ENCODE measurements around the gene ETFBKMT.
A peak's percentile ranks its signal among the peaks of the same experiment; 100 is the strongest.

DNA sequence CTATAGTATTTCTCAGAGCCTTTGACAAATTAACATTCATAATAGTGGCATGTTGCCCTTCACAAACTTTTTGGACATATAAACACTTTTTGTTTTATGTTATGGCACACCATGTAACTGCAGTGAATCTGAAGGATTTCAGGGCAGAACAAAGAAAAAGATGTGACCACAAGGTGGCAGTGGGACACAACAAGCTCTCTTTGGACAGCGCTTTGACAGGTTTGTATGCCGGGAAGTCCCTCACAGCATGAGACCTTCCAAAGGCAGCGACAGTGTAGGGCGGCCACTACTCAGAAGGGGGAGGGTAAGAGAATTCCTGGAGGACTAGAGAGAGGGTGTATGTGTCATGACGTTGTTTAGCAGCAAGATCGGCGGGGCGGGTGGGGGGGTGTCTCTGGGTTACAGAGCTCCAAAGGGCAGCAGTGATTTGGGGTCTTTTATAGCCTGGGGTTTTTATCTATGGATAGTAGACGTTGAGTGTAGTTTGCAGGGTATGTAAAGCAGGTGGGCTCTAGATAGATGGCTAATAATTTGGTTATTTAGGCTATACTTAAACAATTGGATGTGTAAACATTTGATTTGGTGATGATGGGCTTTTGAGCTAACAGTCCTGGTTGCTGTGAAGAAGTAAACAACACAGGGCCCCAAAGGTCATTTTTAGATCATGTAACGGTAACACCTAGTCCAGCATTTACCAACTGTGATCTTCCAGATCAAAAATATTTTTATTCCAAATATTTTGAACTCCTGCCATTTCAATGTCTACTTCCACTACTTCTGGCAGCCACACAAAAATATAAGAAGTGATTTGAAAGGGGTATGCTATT is 22.9 kb downstream of the ETFBKMT start:
- TF ChIP-seq, protein P1, sequence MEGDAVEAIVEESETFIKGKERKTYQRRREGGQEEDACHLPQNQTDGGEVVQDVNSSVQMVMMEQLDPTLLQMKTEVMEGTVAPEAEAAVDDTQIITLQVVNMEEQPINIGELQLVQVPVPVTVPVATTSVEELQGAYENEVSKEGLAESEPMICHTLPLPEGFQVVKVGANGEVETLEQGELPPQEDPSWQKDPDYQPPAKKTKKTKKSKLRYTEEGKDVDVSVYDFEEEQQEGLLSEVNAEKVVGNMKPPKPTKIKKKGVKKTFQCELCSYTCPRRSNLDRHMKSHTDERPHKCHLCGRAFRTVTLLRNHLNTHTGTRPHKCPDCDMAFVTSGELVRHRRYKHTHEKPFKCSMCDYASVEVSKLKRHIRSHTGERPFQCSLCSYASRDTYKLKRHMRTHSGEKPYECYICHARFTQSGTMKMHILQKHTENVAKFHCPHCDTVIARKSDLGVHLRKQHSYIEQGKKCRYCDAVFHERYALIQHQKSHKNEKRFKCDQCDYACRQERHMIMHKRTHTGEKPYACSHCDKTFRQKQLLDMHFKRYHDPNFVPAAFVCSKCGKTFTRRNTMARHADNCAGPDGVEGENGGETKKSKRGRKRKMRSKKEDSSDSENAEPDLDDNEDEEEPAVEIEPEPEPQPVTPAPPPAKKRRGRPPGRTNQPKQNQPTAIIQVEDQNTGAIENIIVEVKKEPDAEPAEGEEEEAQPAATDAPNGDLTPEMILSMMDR (IDR thresholded peaks at IDR 0.05; ENCODE audit: low read depth, low read length, poor library complexity, severe bottlenecking) = peak; percentile 79
- no peak for TF ChIP-seq EZH2phosphoT487 (IDR thresholded peaks at IDR 0.05; ENCODE audit: borderline replicate concordance, low read length)

Data from DOHH2 (cell line).